ENCODE measurements around the gene CCDC93. TPM values are rescaled to one million over a fixed set of nuclear protein-coding genes. Genes with fewer than 3 reads are reported as not detected.

Gene CCDC93
- total RNA-seq, 2 experiments from 2014 or later = 62.2 to 64.5 TPM

GRCh38 chr2:118032169-118033013, 18.5 kb upstream of the CCDC93 start:
- Mint-ChIP-seq H3K27ac (no peak overlapping the region), H3K27me3 (peaks cover 64% of the 10 kb centered on the region), H3K4me3 (no peak overlapping the region), H3K36me3 (ENCODE audit: low read depth) (no peaks in the 10 kb centered on the region), H3K9me3 (peaks cover 9% of the 10 kb centered on the region), H3K4me1 (ENCODE audit: low read depth) (no peaks in the 10 kb centered on the region)
- intact Hi-C loops (cut with DNase I, micrococcal nuclease) = loop anchor here in 1 of 2 experiments (5.0 kb wide), 1 partner anchor 835 kb away; no protein-coding TSS in a partner anchor
- peak; percentile 80 for TF ChIP-seq CTCF (IDR thresholded peaks at IDR 0.05)
- peak; percentile 59 for ATAC-seq (ENCODE audit: poor library complexity)
- peak in 12 of 14 experiments; percentile 9 to 68 (median 18) for DNase-seq
- CTCF ChIA-PET = interaction anchor here (0.6 to 1.3 kb wide), 17 partner anchors 9 to 838 kb away, joined by 3 to 5 read pairs (median 3); partner anchors contain the start of genes CCDC93 and DDX18
- Histone ChIP-seq H3K9me3 (ENCODE audit: control insufficient read depth in 1 of 2, insufficient read depth in 1 of 2, low read length in 2 of 2) (no peaks in the 10 kb centered on the region), H3K27me3 (ENCODE audit: control insufficient read depth in 1 of 2, insufficient read depth in 2 of 2, low read length in 2 of 2) (peaks cover 3 to 23% of the 10 kb centered on the region in 2 experiments), H3K36me3 (ENCODE audit: insufficient read depth, low read length) (no peaks in the 10 kb centered on the region), H3K27ac (ENCODE audit: low read depth in 1 of 2, low read length in 2 of 2) (no peak overlapping the region), H3K4me1 (ENCODE audit: insufficient read depth, low read length) (no peaks in the 10 kb centered on the region), H3K4me3 (ENCODE audit: low read length) (no peak overlapping the region)
- POLR2A ChIA-PET = no interaction called here

- Histone ChIP-seq H3K4me1 (ENCODE audit: insufficient read depth, low read length) (no peaks in the 10 kb centered on the region), H3K36me3 (ENCODE audit: insufficient read depth, low read length) (no peaks in the 10 kb centered on the region), H3K27me3 (ENCODE audit: control insufficient read depth in 1 of 2, insufficient read depth in 2 of 2, low read length in 2 of 2) (peaks cover 3 to 23% of the 10 kb centered on the region in 2 experiments), H3K27ac (ENCODE audit: low read depth in 1 of 2, low read length in 2 of 2) (no peak overlapping the region), H3K9me3 (ENCODE audit: control insufficient read depth in 1 of 2, insufficient read depth in 1 of 2, low read length in 2 of 2) (no peaks in the 10 kb centered on the region), H3K4me3 (ENCODE audit: low read length) (no peak overlapping the region)
- ATAC-seq (ENCODE audit: poor library complexity) = no peak
- no peak for TF ChIP-seq CTCF (IDR thresholded peaks at IDR 0.05)
- ChIA-PET CTCF (no interaction called here), POLR2A (no interaction called here)
- no peak for DNase-seq
- no peaks in the 10 kb centered on the region for H3K4me1 Mint-ChIP-seq (ENCODE audit: low read depth)
- H3K4me3 Mint-ChIP-seq = no peak overlapping the region
- peaks cover 56% of the 10 kb centered on the region for H3K27me3 Mint-ChIP-seq
- H3K27ac Mint-ChIP-seq = no peak overlapping the region
- intact Hi-C loops (cut with DNase I, micrococcal nuclease) = loop anchor here in 1 of 2 experiments (5.0 kb wide), 1 partner anchor 836 kb away; no protein-coding TSS in a partner anchor
- H3K9me3 Mint-ChIP-seq = peaks cover 7% of the 10 kb centered on the region
- no peaks in the 10 kb centered on the region for H3K36me3 Mint-ChIP-seq (ENCODE audit: low read depth)
These were observed 17.7 kb upstream of the CCDC93 start for GRCh38 chr2:118031566-118031965.

- ChIA-PET CTCF (no interaction called here), POLR2A (no interaction called here)
- no peak overlapping the region for H3K27ac ChIP-seq (ENCODE audit: low read depth in 1 of 2, low read length in 2 of 2)
- no peaks in the 10 kb centered on the region for H3K36me3 ChIP-seq (ENCODE audit: insufficient read depth, low read length)
- peaks cover 44% of the 10 kb centered on the region for H3K27me3 Mint-ChIP-seq
- H3K27me3 ChIP-seq (ENCODE audit: control insufficient read depth in 1 of 2, insufficient read depth in 2 of 2, low read length in 2 of 2) = peaks cover 5 to 20% of the 10 kb centered on the region in 2 experiments
- intact Hi-C loops (cut with DNase I, micrococcal nuclease) = no loop called here
- H3K4me3 Mint-ChIP-seq = no peak overlapping the region
- no peaks in the 10 kb centered on the region for H3K9me3 ChIP-seq (ENCODE audit: control insufficient read depth in 1 of 2, insufficient read depth in 1 of 2, low read length in 2 of 2)
- H3K27ac Mint-ChIP-seq = no peak overlapping the region
- TF ChIP-seq CTCF (IDR thresholded peaks at IDR 0.05) = no peak
- DNase-seq (no peak), ATAC-seq (ENCODE audit: poor library complexity) (no peak)
- H3K36me3 Mint-ChIP-seq (ENCODE audit: low read depth) = no peaks in the 10 kb centered on the region
- H3K4me1 ChIP-seq (ENCODE audit: insufficient read depth, low read length) = no peaks in the 10 kb centered on the region
- no peaks in the 10 kb centered on the region for H3K9me3 Mint-ChIP-seq
- no peak overlapping the region for H3K4me3 ChIP-seq (ENCODE audit: low read length)
- no peaks in the 10 kb centered on the region for H3K4me1 Mint-ChIP-seq (ENCODE audit: low read depth)
These were observed 15.2 kb upstream of the CCDC93 start for GRCh38 chr2:118029025-118029424.

All from CD4-positive, alpha-beta T cell (primary cell).